Tongue (tissue), 2 donors: ENCODE data around the gene BCAP31. TPM values are rescaled to one million over a fixed set of nuclear protein-coding genes. Genes with fewer than 3 reads are reported as not detected.
"Not testable (repeated sequence)": the region's sequence is repeated elsewhere in the genome, so short reads cannot be mapped to it uniquely, and the experiment has no call there.

Source experiments
- DNase-seq: peaks from one replicate; pipeline ENCODE4 v3.0.0-alpha.2; 2015
- total RNA-seq: library from RNA; depleted of rRNA; stranded (reverse); fragments of >200 nt; gene quantifications from one replicate; pipeline ENCODE4 v1.2.3, GENCODE V29; 2014

BCAP31 gene
- total RNA-seq, 1 donor from 2014 or later: 84.2 TPM

DNA sequence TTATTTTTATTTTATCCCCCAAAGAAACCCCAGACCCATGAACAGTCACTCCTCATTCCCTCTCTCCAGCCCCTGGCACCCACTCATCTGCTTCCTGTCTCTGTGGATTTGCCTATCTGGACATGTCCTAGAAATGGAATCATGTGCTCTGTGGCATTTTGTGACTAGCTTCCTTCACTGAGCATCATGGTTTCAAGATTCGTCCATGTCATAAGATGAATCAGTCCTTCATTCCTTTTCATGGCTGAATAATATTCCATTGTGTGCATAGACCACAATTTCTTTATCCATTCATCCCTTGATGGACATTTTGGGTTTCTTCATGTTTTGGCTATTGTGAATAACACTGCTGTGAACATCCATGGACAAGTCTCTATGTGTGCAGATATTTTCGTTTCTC is 10.7 kb upstream of the BCAP31 start:
- DNase-seq: no peak

DNA sequence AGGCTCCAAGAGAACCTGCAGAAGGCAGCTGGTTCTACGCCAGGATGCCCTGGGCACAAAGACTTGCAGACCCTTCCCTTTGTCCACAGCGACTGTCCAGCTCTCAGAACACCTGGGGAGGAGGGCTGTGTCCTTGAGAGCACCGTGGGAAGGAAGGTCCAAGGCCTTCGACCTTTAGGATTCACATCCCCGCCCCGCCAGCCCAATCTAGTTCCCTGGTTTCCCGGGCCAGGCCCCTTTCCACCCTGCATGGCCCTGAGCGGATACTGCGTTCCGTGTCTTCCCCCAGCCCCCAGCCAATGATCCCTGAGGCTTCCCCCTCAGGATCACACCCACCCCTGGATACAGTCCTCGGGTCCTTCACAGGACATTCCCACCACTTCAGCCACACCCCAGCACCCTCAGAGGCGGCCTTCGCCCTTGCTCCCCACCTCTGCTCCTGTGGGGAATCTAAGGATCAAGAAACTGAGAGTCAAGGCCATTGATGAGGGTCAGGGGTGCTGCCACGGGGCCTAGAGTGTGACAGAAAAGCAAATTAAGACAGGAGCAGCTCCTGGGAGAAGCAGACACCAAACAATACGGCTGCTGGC is 9.6 kb upstream of the BCAP31 start:
- DNase-seq: no peak

DNA sequence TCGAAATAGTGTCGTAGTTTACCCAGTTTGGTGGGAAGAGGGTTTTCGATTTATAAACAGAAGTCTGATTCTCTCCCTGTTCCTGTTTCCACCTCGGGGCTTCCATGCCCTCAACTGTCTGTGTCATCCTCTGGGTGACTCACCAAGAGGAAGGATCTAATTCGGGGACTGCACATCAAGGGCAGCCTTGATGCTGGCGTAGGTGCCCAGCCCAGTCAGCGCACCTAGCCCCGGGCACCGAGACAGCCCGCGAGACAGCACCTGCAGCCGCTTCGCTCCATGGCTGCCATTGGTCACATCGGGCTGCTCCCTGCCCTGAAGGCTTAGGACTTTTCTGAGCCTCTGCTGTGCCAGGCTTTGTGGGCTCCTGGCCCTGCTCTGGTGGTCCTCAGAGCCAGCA is 8.2 kb upstream of the BCAP31 start:
- no peak for DNase-seq

DNA sequence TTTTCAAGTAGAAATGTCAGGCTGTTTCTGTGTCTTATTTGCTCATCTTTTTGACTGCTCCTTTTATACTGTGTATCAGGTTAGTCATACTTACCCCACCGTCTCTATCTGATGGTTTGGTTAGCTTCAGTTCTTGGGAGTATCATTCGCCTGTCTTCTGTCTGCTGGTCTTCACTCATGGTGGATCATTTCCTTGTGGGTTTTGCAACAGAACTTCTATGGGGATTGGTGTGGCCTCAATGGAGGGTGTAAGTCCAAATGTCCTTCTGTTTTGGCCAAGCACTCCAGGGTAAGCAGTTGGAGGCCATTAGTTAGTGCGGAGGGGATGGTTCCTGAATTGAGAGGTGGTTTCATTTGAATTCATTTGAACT is 7.6 kb upstream of the BCAP31 start:
- no peak for DNase-seq

DNA sequence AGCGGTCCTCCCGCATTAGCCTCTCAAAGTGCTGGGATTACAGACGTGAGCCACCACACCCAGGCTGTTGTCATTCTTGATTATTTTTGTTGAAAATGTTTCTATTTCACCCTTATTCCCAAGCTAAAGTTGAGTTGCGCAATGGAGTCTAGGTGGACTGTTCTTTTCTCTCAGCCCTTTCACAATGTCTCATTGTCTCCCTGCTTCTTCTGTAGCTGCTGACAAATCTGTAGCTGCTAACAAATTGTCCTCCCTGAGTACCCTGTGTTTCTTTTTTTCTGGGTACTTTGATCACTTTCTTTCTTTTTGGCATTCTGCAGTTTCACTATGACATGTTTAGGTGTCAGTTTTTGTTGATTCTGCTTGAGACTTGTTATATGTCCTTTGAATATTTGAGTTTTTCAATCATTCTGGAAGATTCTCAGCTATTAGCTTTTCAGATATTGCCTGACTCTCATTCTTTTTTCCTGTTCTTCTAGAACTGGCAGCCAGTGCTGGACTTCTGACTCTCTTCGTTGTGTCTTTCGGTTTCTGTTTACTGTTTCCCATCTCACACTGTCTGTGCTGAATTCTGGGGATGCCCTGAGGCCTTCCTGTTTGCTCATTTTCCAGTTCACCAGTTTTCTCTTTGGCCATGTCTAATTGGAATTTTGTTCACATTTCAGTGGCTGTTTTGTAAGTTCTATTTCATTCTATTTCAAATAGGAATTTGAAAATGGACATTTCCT is 7.1 kb upstream of the BCAP31 start:
- DNase-seq: no peak

DNA sequence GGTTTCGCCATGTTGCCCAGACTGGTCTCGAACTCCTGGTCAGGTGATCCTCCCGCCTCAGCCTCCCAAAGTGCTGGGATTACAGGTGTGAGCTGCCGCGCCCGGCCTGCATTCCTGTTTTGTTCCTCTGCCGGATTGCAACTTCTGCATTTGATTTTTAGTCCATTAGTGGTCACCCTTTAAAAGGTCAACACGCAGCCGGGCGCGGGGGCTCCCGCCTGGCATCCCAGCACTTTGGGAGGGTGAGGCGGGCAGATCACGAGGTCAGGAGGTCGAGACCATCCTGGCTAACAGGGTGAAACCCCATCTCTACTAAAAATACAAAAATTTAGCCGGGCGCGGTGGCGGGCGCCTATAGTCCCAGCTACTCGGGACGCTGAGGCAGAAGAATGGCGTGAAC is 5.9 kb upstream of the BCAP31 start:
- not testable (repeated sequence) for DNase-seq

DNA sequence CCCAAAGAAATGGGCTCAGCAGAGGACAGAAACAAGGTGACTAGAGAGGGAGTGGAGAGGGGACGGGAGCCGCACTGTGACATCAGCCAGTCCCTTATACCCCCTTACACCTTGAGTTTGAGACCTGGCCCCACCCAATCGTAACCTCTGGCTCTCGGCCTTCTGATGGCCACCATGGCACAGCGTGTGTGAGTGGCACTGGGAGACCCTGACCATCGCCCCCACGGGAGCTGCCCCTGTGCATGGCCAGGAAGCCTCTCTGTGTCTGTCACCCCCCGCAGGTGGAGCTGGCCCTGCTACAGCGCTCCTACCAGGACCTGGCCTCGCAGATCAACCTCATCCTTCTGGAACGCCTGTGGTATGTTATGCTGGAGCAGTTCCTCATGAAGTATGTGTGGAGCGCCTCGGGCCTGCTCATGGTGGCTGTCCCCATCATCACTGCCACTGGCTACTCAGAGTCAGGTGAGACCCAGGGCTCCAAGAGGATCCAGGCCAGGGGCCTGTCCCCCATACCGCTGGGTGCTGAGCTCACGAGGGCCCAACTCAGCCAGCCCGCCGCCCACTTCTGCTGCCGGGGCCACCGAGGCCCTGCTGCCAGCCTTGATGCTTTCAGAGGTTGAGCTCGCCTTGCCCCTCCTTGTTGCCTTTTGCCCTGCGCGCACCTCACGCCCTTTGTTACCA is 4.9 kb upstream of the BCAP31 start:
- DNase-seq: no peak

DNA sequence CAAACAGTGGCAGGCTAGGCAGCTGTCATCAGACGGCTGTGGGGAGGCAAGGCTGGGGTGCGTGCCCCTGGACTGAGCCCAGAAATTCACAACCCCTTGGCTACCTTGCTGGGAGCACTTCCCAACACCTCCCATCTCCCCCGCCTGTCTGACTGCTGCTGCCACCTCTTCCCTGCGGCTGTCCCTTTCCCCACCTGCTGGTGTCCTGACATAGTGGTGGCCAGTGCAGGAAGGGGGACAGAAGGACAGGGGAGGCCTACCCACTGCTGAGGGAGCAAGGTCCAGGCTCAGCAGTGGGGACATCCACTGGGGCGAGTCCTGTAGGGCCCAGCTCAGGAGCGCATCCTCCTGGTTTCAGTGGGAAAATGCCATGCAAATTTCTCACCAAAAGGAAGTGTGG is 3.9 kb upstream of the BCAP31 start:
- DNase-seq: no peak

DNA sequence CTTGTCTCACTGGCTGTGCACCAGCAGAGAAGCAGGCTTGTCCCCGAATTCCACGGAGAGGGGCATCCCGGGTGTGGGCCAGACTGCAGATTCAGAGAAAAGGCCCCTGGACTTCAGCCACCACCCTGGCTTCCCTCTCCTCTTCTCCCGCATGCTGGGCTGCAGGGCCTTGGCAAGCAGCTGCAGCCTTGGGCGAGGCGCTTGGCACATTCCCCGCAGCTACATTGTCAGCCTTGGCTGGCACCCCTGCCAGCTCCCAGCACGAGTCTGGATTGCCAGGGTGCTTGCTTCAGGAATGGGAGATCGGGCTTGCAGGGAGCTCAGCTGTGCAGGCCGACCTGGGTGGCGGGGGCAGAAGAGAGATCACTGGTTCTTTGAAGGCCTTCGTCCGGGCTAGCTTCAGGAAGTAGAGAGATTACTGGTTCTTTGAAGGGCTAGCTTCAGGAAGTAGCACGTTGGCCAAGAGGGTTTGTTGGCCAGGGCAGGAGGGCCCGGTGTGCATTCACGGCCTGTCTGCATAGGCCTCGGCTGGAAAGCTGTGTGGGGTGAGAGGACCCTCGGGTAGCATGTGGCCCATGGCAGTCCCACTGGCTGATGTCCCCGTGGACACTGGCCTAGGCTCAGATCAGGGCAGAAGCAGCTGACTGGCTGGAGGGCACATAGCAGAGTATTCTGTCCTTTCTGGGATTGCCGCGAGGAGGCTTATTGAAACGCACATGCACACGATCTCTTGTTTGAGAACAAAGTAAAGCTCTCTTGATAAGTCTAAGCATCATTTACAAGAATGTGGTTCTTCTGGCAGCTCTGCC is 3.1 kb upstream of the BCAP31 start:
- DNase-seq: peak; percentile 79

DNA sequence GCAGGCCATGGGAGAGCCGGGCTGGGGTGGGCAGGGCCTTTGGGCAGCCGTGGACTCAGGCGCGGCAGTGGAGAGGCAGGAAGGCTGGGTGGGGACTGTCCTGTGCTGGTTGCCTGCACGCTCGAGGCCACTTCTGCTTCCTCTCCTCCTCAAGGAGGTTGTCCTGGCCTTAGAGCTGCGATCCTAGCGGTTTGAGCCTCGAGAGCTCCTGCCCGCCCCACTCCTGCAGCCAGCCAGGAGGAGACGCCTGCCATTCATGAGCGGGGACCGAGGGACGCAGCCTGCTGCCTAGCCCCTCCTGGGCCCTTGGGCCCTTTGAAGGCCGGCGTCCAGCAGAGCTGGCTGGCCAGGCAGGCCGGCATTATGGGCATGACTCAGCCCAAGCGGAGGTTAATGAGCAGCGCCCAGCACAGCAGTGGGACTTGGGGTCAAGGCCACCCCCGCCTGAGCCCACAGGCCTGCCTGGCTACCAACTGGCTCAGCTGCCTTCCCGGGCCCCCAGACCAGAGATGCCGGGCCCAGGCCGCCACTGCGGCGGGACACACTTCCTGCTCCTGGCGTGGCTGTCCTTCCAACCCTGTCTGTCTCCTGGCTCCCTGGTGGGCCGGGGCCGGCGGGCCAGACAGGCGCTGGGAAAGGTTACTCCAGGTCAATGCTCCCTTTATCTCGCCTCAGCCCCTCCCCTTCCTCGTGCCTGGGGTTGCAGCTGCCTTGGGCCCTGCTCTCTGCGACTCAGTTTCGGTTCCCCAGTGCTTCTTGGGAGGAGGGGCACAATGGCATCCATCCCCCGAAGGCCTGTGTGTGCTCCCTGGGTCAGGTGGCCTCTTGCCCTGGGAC is 2.3 kb upstream of the BCAP31 start:
- DNase-seq: peak; percentile 77

DNA sequence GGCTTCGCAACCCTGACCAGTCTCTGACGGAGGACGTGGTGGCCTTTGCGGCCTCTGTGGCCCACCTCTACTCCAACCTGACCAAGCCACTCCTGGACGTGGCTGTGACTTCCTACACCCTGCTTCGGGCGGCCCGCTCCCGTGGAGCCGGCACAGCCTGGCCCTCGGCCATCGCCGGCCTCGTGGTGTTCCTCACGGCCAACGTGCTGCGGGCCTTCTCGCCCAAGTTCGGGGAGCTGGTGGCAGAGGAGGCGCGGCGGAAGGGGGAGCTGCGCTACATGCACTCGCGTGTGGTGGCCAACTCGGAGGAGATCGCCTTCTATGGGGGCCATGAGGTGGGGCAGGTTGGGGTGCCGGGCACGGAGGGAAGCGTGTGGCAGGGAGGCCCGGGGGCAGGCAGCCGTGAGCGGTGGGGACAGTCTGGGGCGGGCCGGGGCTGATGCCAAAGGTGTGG is 1.7 kb upstream of the BCAP31 start:
- DNase-seq: no peak

DNA sequence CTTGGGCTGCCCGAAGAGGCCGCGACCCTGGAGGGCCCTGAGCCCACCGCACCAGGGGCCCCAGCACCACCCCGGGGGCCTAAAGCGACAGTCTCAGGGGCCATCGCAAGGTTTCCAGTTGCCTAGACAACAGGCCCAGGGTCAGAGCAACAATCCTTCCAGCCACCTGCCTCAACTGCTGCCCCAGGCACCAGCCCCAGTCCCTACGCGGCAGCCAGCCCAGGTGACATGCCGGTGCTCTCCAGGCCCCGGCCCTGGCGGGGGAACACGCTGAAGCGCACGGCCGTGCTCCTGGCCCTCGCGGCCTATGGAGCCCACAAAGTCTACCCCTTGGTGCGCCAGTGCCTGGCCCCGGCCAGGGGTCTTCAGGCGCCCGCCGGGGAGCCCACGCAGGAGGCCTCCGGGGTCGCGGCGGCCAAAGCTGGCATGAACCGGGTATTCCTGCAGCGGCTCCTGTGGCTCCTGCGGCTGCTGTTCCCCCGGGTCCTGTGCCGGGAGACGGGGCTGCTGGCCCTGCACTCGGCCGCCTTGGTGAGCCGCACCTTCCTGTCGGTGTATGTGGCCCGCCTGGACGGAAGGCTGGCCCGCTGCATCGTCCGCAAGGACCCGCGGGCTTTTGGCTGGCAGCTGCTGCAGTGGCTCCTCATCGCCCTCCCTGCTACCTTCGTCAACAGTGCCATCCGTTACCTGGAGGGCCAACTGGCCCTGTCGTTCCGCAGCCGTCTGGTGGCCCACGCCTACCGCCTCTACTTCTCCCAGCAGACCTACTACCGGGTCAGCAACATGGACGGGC is 1.0 kb upstream of the BCAP31 start:
- no peak for DNase-seq

DNA sequence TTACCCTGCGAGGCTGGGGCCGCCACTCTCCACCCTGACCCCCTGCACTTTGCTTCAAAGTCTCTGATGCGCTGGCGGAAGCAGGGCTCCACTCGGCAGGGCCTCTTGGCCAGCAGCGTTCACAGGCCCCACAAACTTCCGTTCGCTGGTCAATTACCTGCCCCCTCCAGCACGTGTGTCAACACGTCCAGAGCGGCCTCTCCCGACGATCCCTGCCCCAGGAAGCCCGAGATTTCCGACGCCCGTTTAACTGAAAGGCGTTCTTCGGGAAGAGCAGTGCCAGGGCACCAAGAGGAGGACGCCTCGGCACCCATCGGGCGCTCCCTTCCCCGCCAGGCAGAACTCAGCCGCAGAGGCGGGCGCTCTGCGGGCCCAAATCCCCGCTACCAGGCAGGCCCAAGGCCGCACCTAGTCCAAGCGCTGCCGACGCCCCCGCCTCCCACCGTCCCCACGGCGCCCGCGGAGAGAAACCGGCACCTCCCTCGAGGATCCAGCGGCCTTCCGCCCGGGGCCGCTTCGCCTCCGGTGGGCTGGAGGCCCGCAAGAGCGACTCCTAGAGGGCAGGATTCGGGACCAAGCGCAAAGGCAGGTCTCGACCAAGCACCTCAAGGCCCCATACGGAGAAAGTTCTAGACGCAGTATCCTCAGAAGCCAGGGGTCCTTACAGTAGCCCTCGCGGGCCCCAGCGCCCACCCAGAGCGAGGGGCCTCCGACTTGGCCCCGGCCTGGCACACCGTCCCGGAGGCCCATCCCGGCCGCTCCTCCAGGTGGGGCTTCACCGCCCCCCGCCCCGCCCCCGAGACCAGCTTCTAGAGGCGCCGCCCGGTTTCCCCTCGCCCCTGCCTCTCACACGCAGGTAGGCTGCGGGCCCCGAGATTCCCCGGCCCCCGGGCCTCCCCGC is 586 bp downstream of the BCAP31 start:
- peak; percentile 48 for DNase-seq

DNA sequence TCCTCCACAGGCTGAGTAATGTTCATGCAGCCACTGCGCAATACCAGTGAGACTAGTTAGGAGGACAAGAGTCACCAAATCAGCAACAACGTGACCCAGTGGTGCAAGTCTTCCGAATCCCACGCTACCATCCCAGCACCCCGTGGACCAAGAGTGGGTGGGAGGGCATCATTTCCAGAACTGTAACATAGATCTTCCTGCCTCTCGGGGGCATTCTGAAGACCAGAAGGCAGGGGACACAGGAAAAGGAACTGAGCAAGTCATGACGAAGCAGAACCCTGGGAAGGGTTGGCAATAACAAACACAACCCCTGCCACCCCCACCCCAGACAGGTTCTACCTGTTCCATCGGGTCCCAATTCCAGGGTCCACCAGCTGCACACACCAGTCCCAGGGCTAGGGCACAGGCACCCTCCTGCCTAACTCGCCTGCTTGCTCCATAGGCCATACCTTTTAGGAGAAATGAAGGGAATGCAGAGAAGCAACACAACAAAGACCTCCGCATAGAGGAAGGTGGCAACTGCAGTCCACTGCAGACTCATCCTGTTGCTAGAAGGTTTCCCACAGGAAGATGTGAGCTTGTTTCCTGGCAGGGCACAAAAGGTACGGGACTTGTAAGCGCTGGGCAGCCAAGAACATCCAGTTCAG is 1.4 kb downstream of the BCAP31 start:
- no peak for DNase-seq

DNA sequence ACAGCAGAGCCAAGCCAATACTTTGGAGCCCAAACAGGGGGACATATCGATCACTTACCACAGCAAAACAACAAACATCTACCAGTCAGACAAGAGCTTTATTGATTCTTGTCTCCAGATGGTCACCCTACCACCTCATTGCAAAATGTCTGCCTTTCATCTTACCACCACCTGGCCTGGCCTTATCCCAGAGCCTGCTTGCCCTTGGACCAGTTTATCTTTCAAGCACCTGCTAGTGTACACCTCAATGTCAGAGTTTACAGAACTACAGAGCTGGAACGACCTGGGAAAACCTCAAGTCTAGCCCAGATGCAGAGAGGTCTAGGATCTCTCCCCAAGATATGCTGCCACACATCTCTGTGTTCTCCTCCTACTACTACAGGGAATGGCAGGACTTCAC is 4.5 kb downstream of the BCAP31 start:
- DNase-seq: no peak

DNA sequence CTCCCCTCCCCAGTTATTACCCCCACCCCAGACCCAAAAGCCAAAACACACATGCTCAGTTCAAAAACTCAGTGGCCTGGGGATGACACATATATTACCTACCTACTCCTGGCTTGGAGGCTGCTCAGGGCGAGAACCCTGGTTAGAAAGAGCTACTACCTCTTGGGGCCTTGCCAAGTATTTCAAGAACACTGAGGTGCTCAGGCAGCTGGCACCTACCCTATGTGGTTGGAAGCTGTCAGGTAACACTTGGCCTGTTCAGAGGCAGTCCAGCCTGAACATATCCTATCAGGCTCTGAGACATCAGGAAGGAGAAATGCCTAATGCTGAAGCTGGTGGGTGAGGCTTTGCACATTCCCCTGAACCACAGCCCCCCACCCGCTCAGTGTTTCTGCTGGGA is 4.9 kb downstream of the BCAP31 start:
- no peak for DNase-seq

DNA sequence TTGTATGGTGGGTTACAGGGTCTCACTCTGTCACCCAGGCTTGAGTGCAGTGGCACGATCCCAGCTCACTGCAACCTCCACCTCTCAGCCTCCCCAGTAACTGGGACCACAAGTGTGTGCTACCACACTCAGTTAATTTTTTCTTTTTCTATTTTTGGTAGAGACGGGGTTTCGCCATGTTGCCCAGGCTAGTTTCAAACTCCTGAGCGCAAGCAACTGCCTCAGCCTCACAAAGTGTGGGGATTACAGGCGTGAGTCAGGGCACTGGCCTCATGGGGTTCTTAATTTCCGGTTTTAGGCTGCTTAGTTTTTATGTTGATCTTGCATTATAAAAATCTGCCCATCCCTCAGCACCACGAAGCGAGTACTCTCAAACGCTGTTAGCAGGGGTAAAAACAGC is 6.7 kb downstream of the BCAP31 start:
- no peak for DNase-seq

DNA sequence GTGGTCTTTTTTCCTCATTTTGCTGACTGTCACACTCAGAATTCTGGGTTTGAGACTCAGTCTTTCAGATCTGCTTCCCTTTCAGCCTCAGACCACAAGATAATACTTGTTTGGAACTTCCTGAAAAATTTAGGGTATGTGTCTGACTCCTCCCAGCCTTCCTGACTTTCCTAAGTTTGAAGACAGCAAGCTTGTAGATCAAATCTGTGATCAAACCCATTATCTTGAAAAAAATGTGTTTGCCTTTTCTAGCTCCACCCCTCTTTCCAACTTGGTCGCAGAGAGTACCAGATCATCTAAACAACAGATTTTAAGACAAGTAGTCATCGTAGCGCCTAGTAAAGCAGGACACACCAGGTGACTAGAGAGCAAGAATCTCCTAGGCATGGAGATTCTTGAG is 9.9 kb downstream of the BCAP31 start:
- DNase-seq: no peak
